Astrocyte (in vitro differentiated cells and primary cell): ENCODE data around the gene SZRD1.

ENCODE experiments used
- CTCF ChIP-seq: IDR thresholded peaks from 2 replicates; pipeline ENCODE4 v1.5.1; 2011; ENCODE audit warnings: low read depth, mild to moderate bottlenecking, inconsistent platforms, low read length, moderate library complexity; ENCODE audit not compliant: insufficient read depth
- EZH2 ChIP-seq: IDR thresholded peaks from 2 replicates; pipeline ENCODE4 v1.6.1; 2012; ENCODE audit warnings: mild to moderate bottlenecking, low read length, inconsistent platforms; ENCODE audit not compliant: insufficient read depth

- no peak for TF ChIP-seq EZH2
- no peak for TF ChIP-seq CTCF
Observed at GRCh38 chr1:16369821-16370220, 2.8 kb downstream of the SZRD1 start.
